RCC 7860 (cell line): ENCODE results near the gene MYF5.

Experiments used
- DNase-seq: peaks from one replicate; pipeline ENCODE4 v3.0.0-alpha.2; 2015; ENCODE audit warnings: low spot score
- FAIRE-seq: peaks from 2 replicates; lab custom pipeline; 2012; peaks lifted over from hg19 to GRCh38; lab: Jason Lieb, UNC

MYF5 gene

GRCh38 chr12:80756875-80757274, 40.2 kb downstream of the MYF5 start:
- no peak for FAIRE-seq
- DNase-seq, result no peak

- FAIRE-seq, result no peak
- DNase-seq, result no peak
Observed at GRCh38 chr12:80761838-80762237, 45.1 kb downstream of the MYF5 start.

- FAIRE-seq (peak; percentile 74), DNase-seq (peak; percentile 13)
Observed at GRCh38 chr12:80763874-80764273, 47.2 kb downstream of the MYF5 start.

GRCh38 chr12:80766210-80766609, 49.5 kb downstream of the MYF5 start:
- FAIRE-seq, result no peak
- no peak for DNase-seq

GRCh38 chr12:80766897-80767296, 50.2 kb downstream of the MYF5 start:
- FAIRE-seq, result no peak

More at GRCh38 chr12:80766897-80767296, 50.2 kb downstream of the MYF5 start:
- no peak for DNase-seq
